HEK293 (cell line): ENCODE data around the gene PHF14.

Experiments used
- SP2 ChIP-seq: fragments of 450-650 bp; formaldehyde crosslinking; IDR thresholded peaks from 2 replicates; pipeline ENCODE4 v1.5.1; 2016; ENCODE audit warnings: missing biosample characterization, missing genetic modification characterization
- SP3 ChIP-seq: fragments of 450-650 bp; formaldehyde crosslinking; IDR thresholded peaks from 2 replicates; pipeline ENCODE4 v1.5.1; 2016; ENCODE audit warnings: missing biosample characterization, missing genetic modification characterization
- TCF7L2 ChIP-seq: IDR thresholded peaks from 2 replicates; pipeline ENCODE4 v1.6.1; 2011; ENCODE audit warnings: low read depth, mild to moderate bottlenecking, inconsistent platforms, low read length, moderate library complexity, borderline replicate concordance
- ZNF121 ChIP-seq: fragments of 450-650 bp; formaldehyde crosslinking; IDR thresholded peaks from 2 replicates; pipeline ENCODE4 v1.5.1; 2016; ENCODE audit warnings: missing biosample characterization, missing genetic modification characterization
- ZNF138 ChIP-seq: fragments of 450-650 bp; formaldehyde crosslinking; IDR thresholded peaks from 2 replicates; pipeline ENCODE4 v1.5.1; 2016; ENCODE audit warnings: missing biosample characterization, missing genetic modification characterization, borderline replicate concordance
- ZNF530 ChIP-seq: fragments of 450-650 bp; formaldehyde crosslinking; IDR thresholded peaks from 2 replicates; pipeline ENCODE4 v1.5.1; 2016; ENCODE audit warnings: low read depth, missing biosample characterization, missing genetic modification characterization
- ZNF600 ChIP-seq: fragments of 450-650 bp; formaldehyde crosslinking; IDR thresholded peaks from 2 replicates; pipeline ENCODE4 v1.5.1; 2016; ENCODE audit warnings: missing biosample characterization, missing genetic modification characterization
- ZNF747 ChIP-seq: fragments of 450-650 bp; formaldehyde crosslinking; IDR thresholded peaks from 2 replicates; pipeline ENCODE4 v1.5.1; 2016; ENCODE audit warnings: missing biosample characterization, missing genetic modification characterization
- TF ChIP-seq, protein P1 (sequence below): fragments of 450-650 bp; formaldehyde crosslinking; IDR thresholded peaks from 2 replicates; pipeline ENCODE4 v1.5.1; 2016; ENCODE audit warnings: missing biosample characterization, missing genetic modification characterization
- TF ChIP-seq, protein P2 (sequence below): fragments of 450-650 bp; formaldehyde crosslinking; IDR thresholded peaks from 2 replicates; pipeline ENCODE4 v1.5.1; 2016; ENCODE audit warnings: missing biosample characterization, missing genetic modification characterization
- TF ChIP-seq, protein P3 (sequence below): fragments of 450-650 bp; formaldehyde crosslinking; IDR thresholded peaks from 2 replicates; pipeline ENCODE4 v1.5.1; 2016; ENCODE audit warnings: missing biosample characterization, missing genetic modification characterization, low read depth
- TF ChIP-seq, protein P4 (sequence below): IDR thresholded peaks from 2 replicates; pipeline ENCODE4 v1.6.1; 2011; ENCODE audit warnings: mild to moderate bottlenecking, low read depth, low read length, borderline replicate concordance
- TF ChIP-seq, protein P5 (sequence below): fragments of 450-650 bp; formaldehyde crosslinking; IDR thresholded peaks from 2 replicates; pipeline ENCODE4 v1.5.1; 2016; ENCODE audit warnings: missing biosample characterization, missing genetic modification characterization

DNA sequence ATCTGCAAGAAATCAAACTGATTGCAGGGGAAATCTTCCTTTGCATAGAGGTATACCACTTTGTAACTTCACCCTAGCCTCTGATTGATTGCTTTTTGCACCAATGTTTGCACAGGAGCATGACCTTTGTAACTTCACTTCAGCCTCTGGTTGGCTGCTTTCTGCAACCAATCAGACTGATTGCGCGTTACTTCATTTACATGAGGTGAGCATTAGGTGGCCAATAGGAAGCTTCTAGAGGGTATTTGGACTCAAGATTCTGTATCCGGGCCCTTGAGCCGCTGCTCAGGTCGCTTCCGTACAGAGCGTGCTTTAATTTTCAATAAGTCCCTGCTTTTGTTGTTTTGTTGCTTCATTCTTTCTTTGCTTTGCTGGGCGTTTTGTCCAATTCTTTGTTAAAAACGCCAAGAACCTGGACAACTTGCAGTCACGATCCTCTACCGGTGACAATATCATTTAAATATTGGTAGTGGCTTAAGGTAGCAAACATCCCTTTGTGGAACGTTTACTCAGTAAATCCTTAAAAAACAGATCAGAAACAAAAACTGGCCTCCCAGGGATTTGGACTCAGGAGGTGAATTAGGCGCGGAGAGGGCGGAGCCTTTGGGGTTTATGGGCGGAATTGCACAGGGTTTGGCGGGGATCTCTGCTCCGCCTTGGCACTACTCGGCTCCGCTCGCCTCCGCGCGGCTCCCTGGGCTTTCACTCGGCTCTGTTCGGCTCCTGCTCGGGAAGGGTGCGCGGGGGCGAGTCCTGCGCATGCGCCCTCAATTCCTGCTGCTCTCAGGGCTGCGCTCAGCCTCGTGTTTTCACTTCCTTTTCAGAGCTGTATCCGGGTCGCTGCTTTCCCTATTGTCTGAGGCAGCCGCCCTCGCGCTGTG is at the start of gene PHF14:
- TF ChIP-seq, protein P1, sequence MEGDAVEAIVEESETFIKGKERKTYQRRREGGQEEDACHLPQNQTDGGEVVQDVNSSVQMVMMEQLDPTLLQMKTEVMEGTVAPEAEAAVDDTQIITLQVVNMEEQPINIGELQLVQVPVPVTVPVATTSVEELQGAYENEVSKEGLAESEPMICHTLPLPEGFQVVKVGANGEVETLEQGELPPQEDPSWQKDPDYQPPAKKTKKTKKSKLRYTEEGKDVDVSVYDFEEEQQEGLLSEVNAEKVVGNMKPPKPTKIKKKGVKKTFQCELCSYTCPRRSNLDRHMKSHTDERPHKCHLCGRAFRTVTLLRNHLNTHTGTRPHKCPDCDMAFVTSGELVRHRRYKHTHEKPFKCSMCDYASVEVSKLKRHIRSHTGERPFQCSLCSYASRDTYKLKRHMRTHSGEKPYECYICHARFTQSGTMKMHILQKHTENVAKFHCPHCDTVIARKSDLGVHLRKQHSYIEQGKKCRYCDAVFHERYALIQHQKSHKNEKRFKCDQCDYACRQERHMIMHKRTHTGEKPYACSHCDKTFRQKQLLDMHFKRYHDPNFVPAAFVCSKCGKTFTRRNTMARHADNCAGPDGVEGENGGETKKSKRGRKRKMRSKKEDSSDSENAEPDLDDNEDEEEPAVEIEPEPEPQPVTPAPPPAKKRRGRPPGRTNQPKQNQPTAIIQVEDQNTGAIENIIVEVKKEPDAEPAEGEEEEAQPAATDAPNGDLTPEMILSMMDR (tag by site-specific recombination) = no peak
- TF ChIP-seq ZNF530 (tag by site-specific recombination) (no peak), TCF7L2 (no peak), ZNF747 (tag by site-specific recombination) (no peak), ZNF600 (tag by site-specific recombination) (no peak), ZNF121 (tag by site-specific recombination) (no peak), SP2 (peak; percentile 75), SP3 (tag by site-specific recombination) (peak; percentile 44), ZNF138 (tag by site-specific recombination) (no peak)
- TF ChIP-seq, protein P2, sequence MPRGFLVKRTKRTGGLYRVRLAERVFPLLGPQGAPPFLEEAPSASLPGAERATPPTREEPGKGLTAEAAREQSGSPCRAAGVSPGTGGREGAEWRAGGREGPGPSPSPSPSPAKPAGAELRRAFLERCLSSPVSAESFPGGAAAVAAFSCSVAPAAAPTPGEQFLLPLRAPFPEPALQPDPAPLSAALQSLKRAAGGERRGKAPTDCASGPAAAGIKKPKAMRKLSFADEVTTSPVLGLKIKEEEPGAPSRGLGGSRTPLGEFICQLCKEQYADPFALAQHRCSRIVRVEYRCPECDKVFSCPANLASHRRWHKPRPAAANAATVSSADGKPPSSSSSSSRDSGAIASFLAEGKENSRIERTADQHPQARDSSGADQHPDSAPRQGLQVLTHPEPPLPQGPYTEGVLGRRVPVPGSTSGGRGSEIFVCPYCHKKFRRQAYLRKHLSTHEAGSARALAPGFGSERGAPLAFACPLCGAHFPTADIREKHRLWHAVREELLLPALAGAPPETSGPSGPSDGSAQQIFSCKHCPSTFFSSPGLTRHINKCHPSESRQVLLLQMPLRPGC (tag by site-specific recombination) = no peak
- TF ChIP-seq, protein P3, sequence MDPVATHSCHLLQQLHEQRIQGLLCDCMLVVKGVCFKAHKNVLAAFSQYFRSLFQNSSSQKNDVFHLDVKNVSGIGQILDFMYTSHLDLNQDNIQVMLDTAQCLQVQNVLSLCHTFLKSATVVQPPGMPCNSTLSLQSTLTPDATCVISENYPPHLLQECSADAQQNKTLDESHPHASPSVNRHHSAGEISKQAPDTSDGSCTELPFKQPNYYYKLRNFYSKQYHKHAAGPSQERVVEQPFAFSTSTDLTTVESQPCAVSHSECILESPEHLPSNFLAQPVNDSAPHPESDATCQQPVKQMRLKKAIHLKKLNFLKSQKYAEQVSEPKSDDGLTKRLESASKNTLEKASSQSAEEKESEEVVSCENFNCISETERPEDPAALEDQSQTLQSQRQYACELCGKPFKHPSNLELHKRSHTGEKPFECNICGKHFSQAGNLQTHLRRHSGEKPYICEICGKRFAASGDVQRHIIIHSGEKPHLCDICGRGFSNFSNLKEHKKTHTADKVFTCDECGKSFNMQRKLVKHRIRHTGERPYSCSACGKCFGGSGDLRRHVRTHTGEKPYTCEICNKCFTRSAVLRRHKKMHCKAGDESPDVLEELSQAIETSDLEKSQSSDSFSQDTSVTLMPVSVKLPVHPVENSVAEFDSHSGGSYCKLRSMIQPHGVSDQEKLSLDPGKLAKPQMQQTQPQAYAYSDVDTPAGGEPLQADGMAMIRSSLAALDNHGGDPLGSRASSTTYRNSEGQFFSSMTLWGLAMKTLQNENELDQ (tag by site-specific recombination) = no peak
- TF ChIP-seq, protein P4, sequence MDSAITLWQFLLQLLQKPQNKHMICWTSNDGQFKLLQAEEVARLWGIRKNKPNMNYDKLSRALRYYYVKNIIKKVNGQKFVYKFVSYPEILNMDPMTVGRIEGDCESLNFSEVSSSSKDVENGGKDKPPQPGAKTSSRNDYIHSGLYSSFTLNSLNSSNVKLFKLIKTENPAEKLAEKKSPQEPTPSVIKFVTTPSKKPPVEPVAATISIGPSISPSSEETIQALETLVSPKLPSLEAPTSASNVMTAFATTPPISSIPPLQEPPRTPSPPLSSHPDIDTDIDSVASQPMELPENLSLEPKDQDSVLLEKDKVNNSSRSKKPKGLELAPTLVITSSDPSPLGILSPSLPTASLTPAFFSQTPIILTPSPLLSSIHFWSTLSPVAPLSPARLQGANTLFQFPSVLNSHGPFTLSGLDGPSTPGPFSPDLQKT = no peak
- TF ChIP-seq, protein P5, sequence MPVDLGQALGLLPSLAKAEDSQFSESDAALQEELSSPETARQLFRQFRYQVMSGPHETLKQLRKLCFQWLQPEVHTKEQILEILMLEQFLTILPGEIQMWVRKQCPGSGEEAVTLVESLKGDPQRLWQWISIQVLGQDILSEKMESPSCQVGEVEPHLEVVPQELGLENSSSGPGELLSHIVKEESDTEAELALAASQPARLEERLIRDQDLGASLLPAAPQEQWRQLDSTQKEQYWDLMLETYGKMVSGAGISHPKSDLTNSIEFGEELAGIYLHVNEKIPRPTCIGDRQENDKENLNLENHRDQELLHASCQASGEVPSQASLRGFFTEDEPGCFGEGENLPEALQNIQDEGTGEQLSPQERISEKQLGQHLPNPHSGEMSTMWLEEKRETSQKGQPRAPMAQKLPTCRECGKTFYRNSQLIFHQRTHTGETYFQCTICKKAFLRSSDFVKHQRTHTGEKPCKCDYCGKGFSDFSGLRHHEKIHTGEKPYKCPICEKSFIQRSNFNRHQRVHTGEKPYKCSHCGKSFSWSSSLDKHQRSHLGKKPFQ (tag by site-specific recombination) = no peak
